GM23338 (cell line): ENCODE results near the gene SOX1. TPM values are rescaled to one million over a fixed set of nuclear protein-coding genes. Genes with fewer than 3 reads are reported as not detected.

ENCODE experiments used
- ATAC-seq: fragments of 200-7000 bp; cut with Tn5 transposase; 3 replicates; pipeline ENCODE4 v1.9.1; 2020
- DNase-seq: peaks from one replicate; pipeline ENCODE4 v3.0.0-alpha.2; 2015; ENCODE audit warnings: low spot score
- H2AFZ ChIP-seq: fragments of 200-600 bp; sonication (generic); 2 replicates; pipeline ENCODE4 v1.8.0; 2016; ENCODE audit warnings: antibody characterized with exemption, mild to moderate bottlenecking, moderate library complexity
- H3F3A ChIP-seq: fragments of 200-600 bp; sonication (generic); replicated peaks from 2 replicates; pipeline ENCODE4 v1.8.0; 2017; ENCODE audit warnings: antibody characterized with exemption, mixed run types, low read depth
- H3K27ac ChIP-seq: fragments of 200-600 bp; sonication (generic); 2 replicates; pipeline ENCODE4 v1.6.1; 2016; ENCODE audit warnings: low read depth
- H3K27me3 ChIP-seq: fragments of 200-600 bp; sonication (generic); 2 replicates; pipeline ENCODE4 v1.8.0; 2016; ENCODE audit warnings: mild to moderate bottlenecking, mixed run types, moderate library complexity; ENCODE audit not compliant: insufficient read depth
- H3K36me3 ChIP-seq: fragments of 200-600 bp; sonication (generic); 2 replicates; pipeline ENCODE4 v1.8.0; 2016; ENCODE audit warnings: mild to moderate bottlenecking; ENCODE audit not compliant: insufficient read depth
- H3K4me1 ChIP-seq: fragments of 200-600 bp; sonication (generic); 2 replicates; pipeline ENCODE4 v1.8.0; 2016; ENCODE audit warnings: mild to moderate bottlenecking, moderate library complexity; ENCODE audit not compliant: insufficient read depth
- H3K4me2 ChIP-seq: fragments of 200-600 bp; sonication (generic); 2 replicates; pipeline ENCODE4 v1.7.1; 2017; ENCODE audit warnings: mixed run types
- H3K4me3 ChIP-seq: fragments of 200-600 bp; sonication (generic); 2 replicates; pipeline ENCODE4 v1.6.1; 2016; ENCODE audit warnings: mixed run types
- H3K79me2 ChIP-seq: fragments of 200-600 bp; sonication (generic); replicated peaks from 2 replicates; pipeline ENCODE4 v1.8.0; 2017; ENCODE audit warnings: mild to moderate bottlenecking; ENCODE audit not compliant: insufficient read depth
- H3K9me2 ChIP-seq: fragments of 200-600 bp; sonication (generic); 2 replicates; pipeline ENCODE4 v1.8.0; 2017; ENCODE audit not compliant: insufficient read depth
- H4K20me1 ChIP-seq: fragments of 200-600 bp; sonication (generic); replicated peaks from 2 replicates; pipeline ENCODE4 v1.8.0; 2017; ENCODE audit warnings: mild to moderate bottlenecking; ENCODE audit not compliant: insufficient read depth
- H3K27ac Mint-ChIP-seq: 2 replicates; pipeline ENCODE4 v1.8.0; 2020; ENCODE audit warnings: inconsistent platforms, mild to moderate bottlenecking, moderate library complexity, mixed read lengths
- H3K27me3 Mint-ChIP-seq: 3 replicates; pipeline ENCODE4 v1.8.0; 2022; ENCODE audit warnings: low read depth, mild to moderate bottlenecking, moderate library complexity, mixed read lengths, inconsistent platforms; ENCODE audit not compliant: insufficient read depth, poor library complexity
- H3K36me3 Mint-ChIP-seq: 3 replicates; pipeline ENCODE4 v1.8.0; 2021; ENCODE audit warnings: low read depth, mild to moderate bottlenecking, inconsistent platforms, moderate library complexity, mixed read lengths
- H3K4me1 Mint-ChIP-seq: 3 replicates; pipeline ENCODE4 v1.8.0; 2020; ENCODE audit warnings: mild to moderate bottlenecking, inconsistent platforms, mixed read lengths
- H3K4me3 Mint-ChIP-seq: 3 replicates; pipeline ENCODE4 v1.8.0; 2021; ENCODE audit warnings: moderate library complexity, mild to moderate bottlenecking, inconsistent platforms, mixed read lengths
- H3K9me3 Mint-ChIP-seq: 3 replicates; pipeline ENCODE4 v1.8.0; 2020; ENCODE audit warnings: moderate library complexity, mild to moderate bottlenecking, inconsistent platforms, mixed read lengths
- CREB1 ChIP-seq: fragments of 250-450 bp; sonication (Bioruptor Pico); IDR thresholded peaks from 2 replicates; pipeline ENCODE4 v1.5.0; 2020; ENCODE audit warnings: low read depth, mild to moderate bottlenecking, moderate library complexity
- EZH2 ChIP-seq: fragments of 200-600 bp; sonication (generic); IDR thresholded peaks from one replicate; pipeline ENCODE4 v1.8.0; 2017; ENCODE audit warnings: antibody characterized with exemption, mild to moderate bottlenecking, low read depth; ENCODE audit not compliant: unreplicated experiment
- EZH2phosphoT487 ChIP-seq: fragments of 200-600 bp; sonication (generic); IDR thresholded peaks from one replicate; pipeline ENCODE4 v1.8.1; 2018; ENCODE audit warnings: antibody characterized with exemption; ENCODE audit not compliant: unreplicated experiment
- JUNB ChIP-seq: IDR thresholded peaks from one replicate; pipeline ENCODE4 v1.6.1; 2016; ENCODE audit warnings: antibody characterized with exemption; ENCODE audit not compliant: unreplicated experiment
- NANOG ChIP-seq: IDR thresholded peaks from 2 replicates; pipeline ENCODE4 v1.6.1; 2016; ENCODE audit warnings: antibody characterized with exemption, borderline replicate concordance
- POLR2AphosphoS5 ChIP-seq: IDR thresholded peaks from 2 replicates; pipeline ENCODE4 v1.6.1; 2016; ENCODE audit warnings: antibody characterized with exemption, low read depth
- STAT1 ChIP-seq: IDR thresholded peaks from one replicate; pipeline ENCODE4 v1.6.1; 2016; ENCODE audit warnings: antibody characterized with exemption; ENCODE audit not compliant: unreplicated experiment
- ZNF114 ChIP-seq: fragments of 250-450 bp; sonication (Bioruptor Pico); IDR thresholded peaks from 2 replicates; pipeline ENCODE4 v1.5.0; 2020; ENCODE audit warnings: mild to moderate bottlenecking, moderate library complexity
- ZNF331 ChIP-seq: fragments of 250-450 bp; sonication (Bioruptor Pico); IDR thresholded peaks from 2 replicates; pipeline ENCODE4 v1.5.0; 2020; ENCODE audit warnings: low read depth, mild to moderate bottlenecking, moderate library complexity
- polyA plus RNA-seq: library from polyadenylated mRNA; unstranded; fragments of >200 nt; fragmentation: Nextera tagmentation; extraction: Ambion mirVana; gene quantifications from 2 replicates; pipeline ENCODE4 v1.2.1, GENCODE V29; 2016
- total RNA-seq: library from RNA; depleted of rRNA; stranded (reverse); fragments of >200 nt; shearing (Covaris generic); gene quantifications from 2 replicates; pipeline ENCODE4 v1.2.3, GENCODE V29; 2014
- TF ChIP-seq, protein P1 (sequence below), 2 experiments: fragments of 200-600 bp in 1 of 2; sonication (generic) in 1 of 2; conservative IDR thresholded peaks; 2 replicates each; pipeline versions ENCODE4 v1.5.1 to v1.6.1; 2016 to 2017; ENCODE audit warnings: antibody characterized with exemption in 2 of 2, low read depth in 2 of 2, mild to moderate bottlenecking in 2 of 2, moderate library complexity in 1 of 2
- TF ChIP-seq, protein P2 (sequence below): IDR thresholded peaks from 2 replicates; pipeline ENCODE4 v1.6.1; 2016; ENCODE audit warnings: antibody characterized with exemption
- TF ChIP-seq, protein P3 (sequence below): fragments of 250-450 bp; sonication (Bioruptor Pico); IDR thresholded peaks from 2 replicates; pipeline ENCODE4 v1.5.0; 2020; ENCODE audit warnings: mild to moderate bottlenecking, moderate library complexity
- TF ChIP-seq, protein P4 (sequence below): IDR thresholded peaks from one replicate; pipeline ENCODE4 v1.6.1; 2018; ENCODE audit warnings: antibody characterized with exemption; ENCODE audit not compliant: unreplicated experiment

The SOX1 gene
- total and polyA plus RNA-seq, 2 experiments from 2014 or later, result 0.10 to 0.17 TPM

DNA sequence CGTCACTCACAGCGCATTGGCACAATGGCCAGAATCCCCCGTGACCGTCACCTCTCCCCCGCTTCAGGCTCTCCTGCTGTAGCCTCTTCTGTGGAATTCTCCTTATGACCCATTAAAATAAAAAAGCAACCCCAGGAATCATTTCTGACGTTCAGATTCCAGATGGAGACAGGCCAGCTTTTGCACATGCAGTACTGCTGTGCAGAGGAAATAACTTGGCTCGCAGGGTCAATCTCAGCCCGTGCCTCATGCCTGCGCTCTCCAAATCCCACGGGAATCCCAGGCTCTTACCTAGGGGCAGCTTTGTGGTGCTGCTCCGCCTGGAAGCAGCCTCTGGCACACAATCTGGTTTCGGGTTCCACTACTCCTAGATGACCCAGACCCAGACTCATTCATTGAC lies 32.7 kb upstream of the SOX1 start:
- Mint-ChIP-seq H3K4me1 (peaks cover 5% of the 10 kb centered on the region; the same call in 2 of the 3 replicates), H3K9me3 (peaks cover 5% of the 10 kb centered on the region; the same call in 2 of the 3 replicates), H3K27me3 (peaks cover 7% of the 10 kb centered on the region), H3K4me3 (no peak overlapping the region), H3K36me3 (no peaks in the 10 kb centered on the region; the same call in 2 of the 3 replicates), H3K27ac (no peak overlapping the region)
- Histone ChIP-seq H3K9me2 (no peaks in the 10 kb centered on the region; the same call in 1 of the 2 replicates), H3K79me2 (no peaks in the 10 kb centered on the region), H2AFZ (no peak overlapping the region), H4K20me1 (no peaks in the 10 kb centered on the region), H3F3A (no peaks in the 10 kb centered on the region), H3K4me3 (no peak overlapping the region), H3K27ac (no peak overlapping the region), H3K36me3 (no peaks in the 10 kb centered on the region), H3K4me1 (no peaks in the 10 kb centered on the region), H3K4me2 (no peak overlapping the region), H3K27me3 (no peaks in the 10 kb centered on the region)
- no peak for ATAC-seq
- TF ChIP-seq NANOG (no peak), JUNB (no peak), EZH2phosphoT487 (no peak), STAT1 (no peak), ZNF114 (CRISPR knock-in tag) (no peak), ZNF331 (no peak), POLR2AphosphoS5 (no peak), EZH2 (no peak), CREB1 (CRISPR knock-in tag) (no peak)
- TF ChIP-seq, protein P1, sequence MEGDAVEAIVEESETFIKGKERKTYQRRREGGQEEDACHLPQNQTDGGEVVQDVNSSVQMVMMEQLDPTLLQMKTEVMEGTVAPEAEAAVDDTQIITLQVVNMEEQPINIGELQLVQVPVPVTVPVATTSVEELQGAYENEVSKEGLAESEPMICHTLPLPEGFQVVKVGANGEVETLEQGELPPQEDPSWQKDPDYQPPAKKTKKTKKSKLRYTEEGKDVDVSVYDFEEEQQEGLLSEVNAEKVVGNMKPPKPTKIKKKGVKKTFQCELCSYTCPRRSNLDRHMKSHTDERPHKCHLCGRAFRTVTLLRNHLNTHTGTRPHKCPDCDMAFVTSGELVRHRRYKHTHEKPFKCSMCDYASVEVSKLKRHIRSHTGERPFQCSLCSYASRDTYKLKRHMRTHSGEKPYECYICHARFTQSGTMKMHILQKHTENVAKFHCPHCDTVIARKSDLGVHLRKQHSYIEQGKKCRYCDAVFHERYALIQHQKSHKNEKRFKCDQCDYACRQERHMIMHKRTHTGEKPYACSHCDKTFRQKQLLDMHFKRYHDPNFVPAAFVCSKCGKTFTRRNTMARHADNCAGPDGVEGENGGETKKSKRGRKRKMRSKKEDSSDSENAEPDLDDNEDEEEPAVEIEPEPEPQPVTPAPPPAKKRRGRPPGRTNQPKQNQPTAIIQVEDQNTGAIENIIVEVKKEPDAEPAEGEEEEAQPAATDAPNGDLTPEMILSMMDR (conservative IDR thresholded peaks at IDR 0.05; ENCODE audit: low read depth in 2 of 2), result no peak
- TF ChIP-seq, protein P2, sequence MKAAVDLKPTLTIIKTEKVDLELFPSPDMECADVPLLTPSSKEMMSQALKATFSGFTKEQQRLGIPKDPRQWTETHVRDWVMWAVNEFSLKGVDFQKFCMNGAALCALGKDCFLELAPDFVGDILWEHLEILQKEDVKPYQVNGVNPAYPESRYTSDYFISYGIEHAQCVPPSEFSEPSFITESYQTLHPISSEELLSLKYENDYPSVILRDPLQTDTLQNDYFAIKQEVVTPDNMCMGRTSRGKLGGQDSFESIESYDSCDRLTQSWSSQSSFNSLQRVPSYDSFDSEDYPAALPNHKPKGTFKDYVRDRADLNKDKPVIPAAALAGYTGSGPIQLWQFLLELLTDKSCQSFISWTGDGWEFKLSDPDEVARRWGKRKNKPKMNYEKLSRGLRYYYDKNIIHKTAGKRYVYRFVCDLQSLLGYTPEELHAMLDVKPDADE, result no peak
- TF ChIP-seq, protein P3, sequence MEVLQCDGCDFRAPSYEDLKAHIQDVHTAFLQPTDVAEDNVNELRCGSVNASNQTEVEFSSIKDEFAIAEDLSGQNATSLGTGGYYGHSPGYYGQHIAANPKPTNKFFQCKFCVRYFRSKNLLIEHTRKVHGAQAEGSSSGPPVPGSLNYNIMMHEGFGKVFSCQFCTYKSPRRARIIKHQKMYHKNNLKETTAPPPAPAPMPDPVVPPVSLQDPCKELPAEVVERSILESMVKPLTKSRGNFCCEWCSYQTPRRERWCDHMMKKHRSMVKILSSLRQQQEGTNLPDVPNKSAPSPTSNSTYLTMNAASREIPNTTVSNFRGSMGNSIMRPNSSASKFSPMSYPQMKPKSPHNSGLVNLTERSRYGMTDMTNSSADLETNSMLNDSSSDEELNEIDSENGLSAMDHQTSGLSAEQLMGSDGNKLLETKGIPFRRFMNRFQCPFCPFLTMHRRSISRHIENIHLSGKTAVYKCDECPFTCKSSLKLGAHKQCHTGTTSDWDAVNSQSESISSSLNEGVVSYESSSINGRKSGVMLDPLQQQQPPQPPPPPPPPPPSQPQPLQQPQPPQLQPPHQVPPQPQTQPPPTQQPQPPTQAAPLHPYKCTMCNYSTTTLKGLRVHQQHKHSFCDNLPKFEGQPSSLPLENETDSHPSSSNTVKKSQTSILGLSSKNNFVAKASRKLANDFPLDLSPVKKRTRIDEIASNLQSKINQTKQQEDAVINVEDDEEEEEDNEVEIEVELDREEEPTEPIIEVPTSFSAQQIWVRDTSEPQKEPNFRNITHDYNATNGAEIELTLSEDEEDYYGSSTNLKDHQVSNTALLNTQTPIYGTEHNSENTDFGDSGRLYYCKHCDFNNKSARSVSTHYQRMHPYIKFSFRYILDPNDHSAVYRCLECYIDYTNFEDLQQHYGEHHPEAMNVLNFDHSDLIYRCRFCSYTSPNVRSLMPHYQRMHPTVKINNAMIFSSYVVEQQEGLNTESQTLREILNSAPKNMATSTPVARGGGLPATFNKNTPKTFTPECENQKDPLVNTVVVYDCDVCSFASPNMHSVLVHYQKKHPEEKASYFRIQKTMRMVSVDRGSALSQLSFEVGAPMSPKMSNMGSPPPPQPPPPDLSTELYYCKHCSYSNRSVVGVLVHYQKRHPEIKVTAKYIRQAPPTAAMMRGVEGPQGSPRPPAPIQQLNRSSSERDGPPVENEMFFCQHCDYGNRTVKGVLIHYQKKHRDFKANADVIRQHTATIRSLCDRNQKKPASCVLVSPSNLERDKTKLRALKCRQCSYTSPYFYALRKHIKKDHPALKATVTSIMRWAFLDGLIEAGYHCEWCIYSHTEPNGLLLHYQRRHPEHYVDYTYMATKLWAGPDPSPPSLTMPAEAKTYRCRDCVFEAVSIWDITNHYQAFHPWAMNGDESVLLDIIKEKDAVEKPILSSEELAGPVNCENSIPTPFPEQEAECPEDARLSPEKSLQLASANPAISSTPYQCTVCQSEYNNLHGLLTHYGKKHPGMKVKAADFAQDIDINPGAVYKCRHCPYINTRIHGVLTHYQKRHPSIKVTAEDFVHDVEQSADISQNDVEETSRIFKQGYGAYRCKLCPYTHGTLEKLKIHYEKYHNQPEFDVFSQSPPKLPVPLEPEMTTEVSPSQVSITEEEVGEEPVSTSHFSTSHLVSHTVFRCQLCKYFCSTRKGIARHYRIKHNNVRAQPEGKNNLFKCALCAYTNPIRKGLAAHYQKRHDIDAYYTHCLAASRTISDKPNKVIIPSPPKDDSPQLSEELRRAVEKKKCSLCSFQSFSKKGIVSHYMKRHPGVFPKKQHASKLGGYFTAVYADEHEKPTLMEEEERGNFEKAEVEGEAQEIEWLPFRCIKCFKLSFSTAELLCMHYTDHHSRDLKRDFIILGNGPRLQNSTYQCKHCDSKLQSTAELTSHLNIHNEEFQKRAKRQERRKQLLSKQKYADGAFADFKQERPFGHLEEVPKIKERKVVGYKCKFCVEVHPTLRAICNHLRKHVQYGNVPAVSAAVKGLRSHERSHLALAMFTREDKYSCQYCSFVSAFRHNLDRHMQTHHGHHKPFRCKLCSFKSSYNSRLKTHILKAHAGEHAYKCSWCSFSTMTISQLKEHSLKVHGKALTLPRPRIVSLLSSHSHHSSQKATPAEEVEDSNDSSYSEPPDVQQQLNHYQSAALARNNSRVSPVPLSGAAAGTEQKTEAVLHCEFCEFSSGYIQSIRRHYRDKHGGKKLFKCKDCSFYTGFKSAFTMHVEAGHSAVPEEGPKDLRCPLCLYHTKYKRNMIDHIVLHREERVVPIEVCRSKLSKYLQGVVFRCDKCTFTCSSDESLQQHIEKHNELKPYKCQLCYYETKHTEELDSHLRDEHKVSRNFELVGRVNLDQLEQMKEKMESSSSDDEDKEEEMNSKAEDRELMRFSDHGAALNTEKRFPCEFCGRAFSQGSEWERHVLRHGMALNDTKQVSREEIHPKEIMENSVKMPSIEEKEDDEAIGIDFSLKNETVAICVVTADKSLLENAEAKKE (CRISPR knock-in tag), result no peak
- TF ChIP-seq, protein P4, sequence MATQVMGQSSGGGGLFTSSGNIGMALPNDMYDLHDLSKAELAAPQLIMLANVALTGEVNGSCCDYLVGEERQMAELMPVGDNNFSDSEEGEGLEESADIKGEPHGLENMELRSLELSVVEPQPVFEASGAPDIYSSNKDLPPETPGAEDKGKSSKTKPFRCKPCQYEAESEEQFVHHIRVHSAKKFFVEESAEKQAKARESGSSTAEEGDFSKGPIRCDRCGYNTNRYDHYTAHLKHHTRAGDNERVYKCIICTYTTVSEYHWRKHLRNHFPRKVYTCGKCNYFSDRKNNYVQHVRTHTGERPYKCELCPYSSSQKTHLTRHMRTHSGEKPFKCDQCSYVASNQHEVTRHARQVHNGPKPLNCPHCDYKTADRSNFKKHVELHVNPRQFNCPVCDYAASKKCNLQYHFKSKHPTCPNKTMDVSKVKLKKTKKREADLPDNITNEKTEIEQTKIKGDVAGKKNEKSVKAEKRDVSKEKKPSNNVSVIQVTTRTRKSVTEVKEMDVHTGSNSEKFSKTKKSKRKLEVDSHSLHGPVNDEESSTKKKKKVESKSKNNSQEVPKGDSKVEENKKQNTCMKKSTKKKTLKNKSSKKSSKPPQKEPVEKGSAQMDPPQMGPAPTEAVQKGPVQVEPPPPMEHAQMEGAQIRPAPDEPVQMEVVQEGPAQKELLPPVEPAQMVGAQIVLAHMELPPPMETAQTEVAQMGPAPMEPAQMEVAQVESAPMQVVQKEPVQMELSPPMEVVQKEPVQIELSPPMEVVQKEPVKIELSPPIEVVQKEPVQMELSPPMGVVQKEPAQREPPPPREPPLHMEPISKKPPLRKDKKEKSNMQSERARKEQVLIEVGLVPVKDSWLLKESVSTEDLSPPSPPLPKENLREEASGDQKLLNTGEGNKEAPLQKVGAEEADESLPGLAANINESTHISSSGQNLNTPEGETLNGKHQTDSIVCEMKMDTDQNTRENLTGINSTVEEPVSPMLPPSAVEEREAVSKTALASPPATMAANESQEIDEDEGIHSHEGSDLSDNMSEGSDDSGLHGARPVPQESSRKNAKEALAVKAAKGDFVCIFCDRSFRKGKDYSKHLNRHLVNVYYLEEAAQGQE, result no peak
- DNase-seq, result no peak
